OCI-LY3 (cell line): ENCODE measurements around the gene GRID2.
"Not testable (repeated sequence)": the region's sequence is repeated elsewhere in the genome, so short reads cannot be mapped to it uniquely, and the experiment has no call there.

Experiments used
- H2AFZ ChIP-seq: fragments of 200-600, 300-600 bp; shearing (Covaris generic); 2 replicates; pipeline ENCODE4 v1.6.0; 2014; ENCODE audit warnings: antibody characterized with exemption, low read depth, low read length
- H3K27ac ChIP-seq: fragments of 200-600, 300-600 bp; sonication (generic); 2 replicates; pipeline ENCODE4 v1.5.1; 2014; ENCODE audit warnings: mild to moderate bottlenecking, low read length, moderate library complexity, mixed read lengths
- H3K27me3 ChIP-seq: fragments of 200-600, 300-600 bp; sonication (generic); 2 replicates; pipeline ENCODE4 v1.6.1; 2014; ENCODE audit warnings: low read depth, low read length, mixed read lengths
- H3K36me3 ChIP-seq: fragments of 200-600, 300-600 bp; sonication (generic); replicated peaks from 2 replicates; pipeline ENCODE3; 2014; ENCODE audit warnings: low read depth, low read length, mixed read lengths
- H3K4me1 ChIP-seq: fragments of 300-600, 200-600 bp; sonication (generic); 2 replicates; pipeline ENCODE4 v1.6.1; 2014; ENCODE audit warnings: low read length, mixed read lengths
- H3K4me2 ChIP-seq: fragments of 200-600, 300-600 bp; sonication (generic); 2 replicates; pipeline ENCODE4 v1.6.1; 2014; ENCODE audit warnings: low read length, mixed read lengths
- H3K4me3 ChIP-seq: fragments of 300-600, 200-600 bp; sonication (generic); 2 replicates; pipeline ENCODE4 v1.5.1; 2014; ENCODE audit warnings: antibody characterized with exemption, mild to moderate bottlenecking, low read length, moderate library complexity
- H3K79me2 ChIP-seq: fragments of 300-600, 200-600 bp; shearing (Covaris generic); 2 replicates; pipeline ENCODE4 v1.6.1; 2014; ENCODE audit warnings: mild to moderate bottlenecking, low read length, mixed read lengths
- H3K9ac ChIP-seq: fragments of 300-600, 200-600 bp; shearing (Covaris generic); 2 replicates; pipeline ENCODE4 v1.6.0; 2014; ENCODE audit warnings: mild to moderate bottlenecking, low read length, moderate library complexity
- H3K9me3 ChIP-seq: fragments of 200-600, 300-600 bp; shearing (Covaris generic); 2 replicates; pipeline ENCODE4 v1.6.1; 2014; ENCODE audit warnings: low read length, mixed read lengths; ENCODE audit not compliant: insufficient read depth
- H4K20me1 ChIP-seq: fragments of 200-600, 300-600 bp; sonication (generic); 2 replicates; pipeline ENCODE4 v1.6.1; 2016; ENCODE audit warnings: low read length, mixed read lengths; ENCODE audit not compliant: insufficient read depth
- CTCF ChIP-seq: fragments of 200-600, 300-600 bp; sonication (generic); IDR thresholded peaks from 2 replicates; pipeline ENCODE4 v1.5.1; 2014; ENCODE audit warnings: antibody characterized with exemption, low read length, low read depth
- EZH2phosphoT487 ChIP-seq: fragments of 200-600 bp; shearing (Covaris generic); IDR thresholded peaks from 2 replicates; pipeline ENCODE4 v1.6.1; 2018; ENCODE audit warnings: antibody characterized with exemption, mixed run types, low read depth

The GRID2 gene

GRCh38 chr4:92387459-92388069 is 83.8 kb downstream of the GRID2 start:
- no peak overlapping the region for H3K4me2 ChIP-seq
- H2AFZ ChIP-seq, result peak overlapping the region; percentile 59; the same call in 1 of the 2 replicates
- no peaks in the 10 kb centered on the region for H4K20me1 ChIP-seq
- H3K27ac ChIP-seq, result no peak overlapping the region
- no peaks in the 10 kb centered on the region for H3K4me1 ChIP-seq
- TF ChIP-seq EZH2phosphoT487 (no peak), CTCF (peak; percentile 66)
- H3K9ac ChIP-seq, result no peak overlapping the region
- no peaks in the 10 kb centered on the region for H3K9me3 ChIP-seq
- no peaks in the 10 kb centered on the region for H3K27me3 ChIP-seq
- no peaks in the 10 kb centered on the region for H3K36me3 ChIP-seq
- no peak overlapping the region for H3K4me3 ChIP-seq
- no peaks in the 10 kb centered on the region for H3K79me2 ChIP-seq

GRCh38 chr4:92399032-92399431 is 95.3 kb downstream of the GRID2 start:
- Histone ChIP-seq H3K4me3 (no peak overlapping the region), H3K79me2 (no peaks in the 10 kb centered on the region), H3K9ac (no peak overlapping the region), H4K20me1 (no peaks in the 10 kb centered on the region), H3K27me3 (no peaks in the 10 kb centered on the region), H2AFZ (no peak overlapping the region), H3K4me1 (no peaks in the 10 kb centered on the region), H3K9me3 (no peaks in the 10 kb centered on the region), H3K36me3 (no peaks in the 10 kb centered on the region), H3K4me2 (no peak overlapping the region), H3K27ac (no peak overlapping the region)
- TF ChIP-seq EZH2phosphoT487, result no peak
- no peak for TF ChIP-seq CTCF

DNA sequence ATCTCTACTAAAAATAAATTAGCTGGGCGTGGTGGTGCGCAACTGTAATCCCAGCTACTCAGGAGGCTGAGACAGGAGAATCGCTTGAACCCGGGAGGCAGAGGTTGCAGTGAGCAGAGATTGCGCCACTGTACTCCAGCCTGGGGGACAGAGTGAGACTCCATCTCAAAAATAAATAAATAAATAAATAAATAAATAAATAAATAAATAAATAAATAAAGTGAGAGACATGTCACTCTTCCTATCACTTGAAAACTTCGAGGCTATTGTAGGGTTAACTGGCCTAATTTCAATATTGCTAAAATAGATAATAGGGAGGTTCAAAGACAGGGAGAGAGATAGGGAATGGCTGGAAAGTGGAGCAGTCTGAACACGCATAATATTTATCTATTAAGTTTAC is 99.8 kb downstream of the GRID2 start:
- not testable (repeated sequence) for H3K9ac ChIP-seq, H3K4me2 ChIP-seq, H3K4me1 ChIP-seq, H3K27ac ChIP-seq, H2AFZ ChIP-seq, H3K79me2 ChIP-seq, H3K4me3 ChIP-seq, H3K36me3 ChIP-seq, H3K27me3 ChIP-seq, H4K20me1 ChIP-seq, H3K9me3 ChIP-seq

- H3K79me2 ChIP-seq, result no peaks in the 10 kb centered on the region
- H3K36me3 ChIP-seq, result no peaks in the 10 kb centered on the region
- no peak overlapping the region for H3K4me3 ChIP-seq
Measured at GRCh38 chr4:92406488-92406887, 102.7 kb downstream of the GRID2 start.

More at GRCh38 chr4:92406488-92406887, 102.7 kb downstream of the GRID2 start:
- Histone ChIP-seq H2AFZ (no peak overlapping the region), H3K9ac (no peak overlapping the region), H3K27me3 (no peaks in the 10 kb centered on the region), H3K4me2 (no peak overlapping the region), H3K4me1 (no peaks in the 10 kb centered on the region), H3K9me3 (no peaks in the 10 kb centered on the region), H4K20me1 (no peaks in the 10 kb centered on the region), H3K27ac (no peak overlapping the region)
- TF ChIP-seq CTCF (no peak), EZH2phosphoT487 (no peak)
